ENCODE measurements around the gene EDC3. TPM values are rescaled to one million over a fixed set of nuclear protein-coding genes. Genes with fewer than 3 reads are reported as not detected.
A peak's percentile ranks its signal among the peaks of the same experiment; 100 is the strongest.

Gene EDC3
- total RNA-seq, 1 experiment from 2014 or later, result 62.0 TPM

DNA sequence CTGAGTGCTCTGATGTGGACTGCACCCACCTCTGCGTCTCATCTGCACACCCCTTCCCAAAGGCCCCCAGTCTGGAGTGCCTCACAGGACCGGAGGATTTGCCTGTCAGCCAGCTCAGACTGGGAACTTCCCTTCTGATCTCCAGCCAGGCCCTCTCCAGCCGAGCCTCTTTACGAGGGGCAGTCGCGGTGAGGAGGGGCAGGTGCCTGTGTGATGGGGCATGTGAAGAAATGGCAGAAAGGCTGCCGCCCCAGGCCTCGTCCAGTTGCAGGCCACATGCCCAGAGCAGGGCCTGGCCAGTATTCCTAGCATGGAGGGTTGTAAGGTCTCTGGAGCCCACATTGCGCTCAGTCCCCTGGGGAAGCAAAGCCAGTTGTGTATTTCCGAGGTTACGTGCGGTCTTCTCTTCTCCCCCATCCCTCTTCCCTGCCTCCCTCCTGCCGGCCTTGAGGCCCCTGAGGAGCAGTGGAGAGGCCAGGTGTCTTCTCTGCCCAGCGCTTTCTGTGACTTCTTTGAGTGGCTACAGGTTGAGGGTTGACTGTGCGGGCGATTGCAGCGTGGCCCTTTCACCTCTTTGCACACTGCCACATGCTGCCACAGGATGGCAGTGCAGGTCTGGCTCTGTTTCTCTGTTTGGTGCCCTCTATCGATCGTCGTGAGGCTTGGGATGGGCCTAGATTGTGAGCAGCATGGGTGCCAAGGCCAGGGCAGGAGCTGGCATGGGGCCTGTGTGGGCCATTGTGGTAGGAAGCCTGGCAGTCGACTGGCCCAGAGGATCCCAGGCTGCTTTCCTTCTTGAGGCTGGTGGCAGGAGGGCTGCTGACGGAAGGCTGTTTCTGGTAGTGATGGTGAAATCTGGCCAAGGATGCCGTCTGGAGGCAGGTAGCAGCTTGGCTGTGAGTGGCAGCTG is 74.9 kb downstream of the EDC3 start:
- peak; percentile 65 to 69 for DNase-seq
- ChIA-PET CTCF (interaction anchor here (0.6 to 0.7 kb wide), 3 partner anchors 11 to 148 kb away, joined by 3 to 5 read pairs (median 4); partner anchors contain the start of gene CYP1A1), POLR2A (no interaction called here)
- Histone ChIP-seq H3K36me3 (ENCODE audit: control insufficient read depth, insufficient read depth, low read length) (peaks cover 3% of the 10 kb centered on the region; the same call in 1 of the 2 replicates), H3K4me1 (peaks cover 9% of the 10 kb centered on the region; the same call in 1 of the 2 replicates), H3K4me3 (ENCODE audit: low read depth, low read length) (no peak overlapping the region), H3K9me3 (no peaks in the 10 kb centered on the region), H3K27me3 (replicated peaks; ENCODE audit: control insufficient read depth, insufficient read depth, low read length) (no peaks in the 10 kb centered on the region)
- H3K36me3 Mint-ChIP-seq (ENCODE audit: insufficient read depth, unreplicated experiment), result peaks cover 78% of the 10 kb centered on the region
- no TSS peak for BruUV-seq (replicated peaks)
- H3K4me1 Mint-ChIP-seq (ENCODE audit: low read depth, unreplicated experiment), result no peaks in the 10 kb centered on the region
- intact Hi-C loops (cut with micrococcal nuclease; ENCODE audit: unreplicated experiment), result no loop called here
- TF ChIP-seq, protein P1, sequence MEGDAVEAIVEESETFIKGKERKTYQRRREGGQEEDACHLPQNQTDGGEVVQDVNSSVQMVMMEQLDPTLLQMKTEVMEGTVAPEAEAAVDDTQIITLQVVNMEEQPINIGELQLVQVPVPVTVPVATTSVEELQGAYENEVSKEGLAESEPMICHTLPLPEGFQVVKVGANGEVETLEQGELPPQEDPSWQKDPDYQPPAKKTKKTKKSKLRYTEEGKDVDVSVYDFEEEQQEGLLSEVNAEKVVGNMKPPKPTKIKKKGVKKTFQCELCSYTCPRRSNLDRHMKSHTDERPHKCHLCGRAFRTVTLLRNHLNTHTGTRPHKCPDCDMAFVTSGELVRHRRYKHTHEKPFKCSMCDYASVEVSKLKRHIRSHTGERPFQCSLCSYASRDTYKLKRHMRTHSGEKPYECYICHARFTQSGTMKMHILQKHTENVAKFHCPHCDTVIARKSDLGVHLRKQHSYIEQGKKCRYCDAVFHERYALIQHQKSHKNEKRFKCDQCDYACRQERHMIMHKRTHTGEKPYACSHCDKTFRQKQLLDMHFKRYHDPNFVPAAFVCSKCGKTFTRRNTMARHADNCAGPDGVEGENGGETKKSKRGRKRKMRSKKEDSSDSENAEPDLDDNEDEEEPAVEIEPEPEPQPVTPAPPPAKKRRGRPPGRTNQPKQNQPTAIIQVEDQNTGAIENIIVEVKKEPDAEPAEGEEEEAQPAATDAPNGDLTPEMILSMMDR (IDR thresholded peaks at IDR 0.05; ENCODE audit: insufficient read depth in 1 of 2, low read depth in 1 of 2, low read length in 1 of 2, severe bottlenecking in 1 of 2, unreplicated experiment in 1 of 2), result peak; percentile 81 to 92
- no peak overlapping the region for H3K4me3 Mint-ChIP-seq (ENCODE audit: unreplicated experiment)
- peak overlapping the region; percentile 63 for H3K27ac Mint-ChIP-seq (ENCODE audit: unreplicated experiment)
- no peaks in the 10 kb centered on the region for H3K27me3 Mint-ChIP-seq (ENCODE audit: insufficient read depth, unreplicated experiment)
- H3K9me3 Mint-ChIP-seq (ENCODE audit: unreplicated experiment), result no peaks in the 10 kb centered on the region

DNA sequence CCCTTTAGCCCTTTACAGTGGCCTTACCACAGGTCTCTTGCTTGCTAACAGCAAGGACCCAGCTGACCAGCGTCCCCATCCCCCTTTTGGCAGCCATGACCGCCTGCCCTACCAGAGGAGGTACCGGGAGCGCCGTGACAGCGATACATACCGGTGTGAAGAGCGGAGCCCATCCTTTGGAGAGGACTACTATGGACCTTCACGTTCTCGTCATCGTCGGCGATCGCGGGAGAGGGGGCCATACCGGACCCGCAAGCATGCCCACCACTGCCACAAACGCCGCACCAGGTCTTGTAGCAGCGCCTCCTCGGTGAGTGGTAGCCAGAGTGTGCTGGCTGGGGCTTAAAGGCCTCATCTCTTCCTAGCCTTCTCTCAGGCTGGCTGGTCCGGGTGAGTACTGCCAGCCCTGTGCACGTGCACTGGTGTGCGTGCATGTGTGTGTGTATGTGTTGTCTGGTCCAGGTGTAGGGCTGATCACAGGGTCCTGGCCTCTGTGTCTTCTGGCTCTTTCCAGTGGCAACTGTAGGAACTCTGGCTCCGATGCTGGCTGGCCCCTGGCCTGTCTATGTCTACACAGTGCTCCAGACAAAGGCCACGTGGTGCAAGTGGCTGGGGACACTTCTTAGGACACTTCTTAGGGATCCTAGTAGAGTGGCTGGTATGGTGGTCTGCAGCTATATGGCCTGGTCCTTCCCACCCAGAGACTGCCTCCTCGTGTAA is 75.7 kb downstream of the EDC3 start:
- Mint-ChIP-seq H3K27ac (ENCODE audit: unreplicated experiment) (no peak overlapping the region), H3K4me1 (ENCODE audit: low read depth, unreplicated experiment) (no peaks in the 10 kb centered on the region), H3K36me3 (ENCODE audit: insufficient read depth, unreplicated experiment) (peaks cover 75% of the 10 kb centered on the region), H3K9me3 (ENCODE audit: unreplicated experiment) (no peaks in the 10 kb centered on the region), H3K27me3 (ENCODE audit: insufficient read depth, unreplicated experiment) (no peaks in the 10 kb centered on the region), H3K4me3 (ENCODE audit: unreplicated experiment) (no peak overlapping the region)
- Histone ChIP-seq H3K4me1 (peaks cover 9% of the 10 kb centered on the region; the same call in 1 of the 2 replicates), H3K4me3 (ENCODE audit: low read depth, low read length) (no peak overlapping the region), H3K27me3 (replicated peaks; ENCODE audit: control insufficient read depth, insufficient read depth, low read length) (no peaks in the 10 kb centered on the region), H3K9me3 (no peaks in the 10 kb centered on the region), H3K36me3 (ENCODE audit: control insufficient read depth, insufficient read depth, low read length) (peaks cover 3% of the 10 kb centered on the region; the same call in 1 of the 2 replicates)
- ChIA-PET CTCF (no interaction called here), POLR2A (no interaction called here)
- BruUV-seq (replicated peaks), result no TSS peak
- TF ChIP-seq, protein P1 (IDR thresholded peaks at IDR 0.05; ENCODE audit: insufficient read depth in 1 of 2, low read depth in 1 of 2, low read length in 1 of 2, severe bottlenecking in 1 of 2, unreplicated experiment in 1 of 2), result no peak
- DNase-seq, result no peak
- intact Hi-C loops (cut with micrococcal nuclease; ENCODE audit: unreplicated experiment), result loop anchor here (5.0 kb wide), 1 partner anchor 248 kb away; no protein-coding TSS in a partner anchor

DNA sequence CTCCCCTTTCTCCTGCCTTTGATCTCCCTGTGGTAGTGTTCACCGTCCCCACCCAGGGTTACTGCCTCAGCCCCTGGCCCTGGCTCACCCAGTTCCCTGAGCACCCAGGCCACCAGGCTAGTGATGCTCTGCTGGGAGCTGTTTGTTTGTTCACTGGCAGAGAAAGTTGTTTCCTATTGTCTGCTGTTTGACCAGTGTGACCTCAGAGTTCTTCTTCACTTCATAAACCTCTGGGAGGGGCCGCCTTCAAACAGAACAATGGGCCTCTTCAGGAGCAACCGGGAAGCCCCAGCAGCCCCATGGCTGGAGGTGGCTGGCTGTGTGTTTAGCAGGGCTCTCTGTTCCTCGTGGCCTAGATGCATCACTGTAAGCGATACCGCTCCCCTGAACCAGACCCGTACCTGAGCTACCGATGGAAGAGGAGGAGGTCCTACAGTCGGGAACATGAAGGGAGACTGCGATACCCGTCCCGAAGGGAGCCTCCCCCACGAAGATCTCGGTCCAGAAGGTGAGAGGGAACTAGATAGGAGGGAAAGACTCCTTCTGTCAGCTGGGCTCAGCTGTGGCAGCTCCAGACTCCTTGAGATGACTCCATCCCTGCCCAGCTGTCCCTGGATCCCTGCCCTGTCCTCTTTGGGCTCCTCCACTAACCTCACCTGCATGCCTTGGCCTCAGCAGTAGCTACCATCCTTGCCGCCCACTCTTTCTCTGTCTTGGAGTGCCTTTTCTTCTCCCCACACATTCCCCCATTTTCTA is 76.8 kb downstream of the EDC3 start:
- Mint-ChIP-seq H3K4me3 (ENCODE audit: unreplicated experiment) (no peak overlapping the region), H3K27me3 (ENCODE audit: insufficient read depth, unreplicated experiment) (no peaks in the 10 kb centered on the region), H3K27ac (ENCODE audit: unreplicated experiment) (no peak overlapping the region), H3K9me3 (ENCODE audit: unreplicated experiment) (no peaks in the 10 kb centered on the region), H3K4me1 (ENCODE audit: low read depth, unreplicated experiment) (no peaks in the 10 kb centered on the region), H3K36me3 (ENCODE audit: insufficient read depth, unreplicated experiment) (peaks cover 65% of the 10 kb centered on the region)
- Histone ChIP-seq H3K36me3 (ENCODE audit: control insufficient read depth, insufficient read depth, low read length) (peaks cover 3% of the 10 kb centered on the region; the same call in 1 of the 2 replicates), H3K9me3 (no peaks in the 10 kb centered on the region), H3K4me1 (peaks cover 9% of the 10 kb centered on the region; the same call in 1 of the 2 replicates), H3K4me3 (ENCODE audit: low read depth, low read length) (no peak overlapping the region), H3K27me3 (replicated peaks; ENCODE audit: control insufficient read depth, insufficient read depth, low read length) (no peaks in the 10 kb centered on the region)
- POLR2A ChIA-PET, result no interaction called here
- intact Hi-C loops (cut with micrococcal nuclease; ENCODE audit: unreplicated experiment), result loop anchor here (5.0 kb wide), 1 partner anchor 247 kb away; no protein-coding TSS in a partner anchor
- no peak for DNase-seq
- TF ChIP-seq, protein P1 (IDR thresholded peaks at IDR 0.05; ENCODE audit: insufficient read depth in 1 of 2, low read depth in 1 of 2, low read length in 1 of 2, severe bottlenecking in 1 of 2, unreplicated experiment in 1 of 2), result no peak
- no TSS peak for BruUV-seq (replicated peaks)
- CTCF ChIA-PET, result no interaction called here

Data from Caco-2 (cell line).